Mononuclear cell (primary cell): ENCODE results near the gene CBLIF. TPM values are rescaled to one million over a fixed set of nuclear protein-coding genes. Genes with fewer than 3 reads are reported as not detected.
"Not testable (repeated sequence)": the region's sequence is repeated elsewhere in the genome, so short reads cannot be mapped to it uniquely, and the experiment has no call there.

Source experiments
- H3K27me3 ChIP-seq: 2 replicates; pipeline ENCODE4 v1.6.0; 2011; ENCODE audit warnings: low read length, control low read depth; ENCODE audit not compliant: insufficient read depth
- H3K4me1 ChIP-seq: 2 replicates; pipeline ENCODE4 v1.5.1; 2011; ENCODE audit warnings: mild to moderate bottlenecking, low read length, control low read depth; ENCODE audit not compliant: insufficient read depth
- H3K4me3 ChIP-seq: 2 replicates; pipeline ENCODE4 v1.5.1; 2011; ENCODE audit warnings: mild to moderate bottlenecking, low read length, moderate library complexity
- H3K9me3 ChIP-seq: 2 replicates; pipeline ENCODE4 v1.5.1; 2011; ENCODE audit warnings: low read depth, mild to moderate bottlenecking, control low read depth, low read length
- total RNA-seq: library from RNA; depleted of rRNA; stranded (reverse); fragments of >200 nt; gene quantifications from one replicate; pipeline ENCODE4 v1.2.3, GENCODE V29; 2012

Gene CBLIF
- total RNA-seq, 1 donor = not detected

GRCh38 chr11:59791639-59792038 lies 53.7 kb downstream of the CBLIF start:
- H3K9me3 ChIP-seq = no peaks in the 10 kb centered on the region
- no peaks in the 10 kb centered on the region for H3K27me3 ChIP-seq
- no peak overlapping the region for H3K4me3 ChIP-seq
- peaks cover 7% of the 10 kb centered on the region for H3K4me1 ChIP-seq

GRCh38 chr11:59787816-59788215 lies 57.5 kb downstream of the CBLIF start:
- Histone ChIP-seq H3K27me3 (no peaks in the 10 kb centered on the region), H3K9me3 (no peaks in the 10 kb centered on the region), H3K4me1 (peaks cover 10% of the 10 kb centered on the region), H3K4me3 (no peak overlapping the region)

- no peaks in the 10 kb centered on the region for H3K9me3 ChIP-seq
- H3K27me3 ChIP-seq = no peaks in the 10 kb centered on the region
- peaks cover 10% of the 10 kb centered on the region for H3K4me1 ChIP-seq
- H3K4me3 ChIP-seq = no peak overlapping the region
These were observed 58.1 kb downstream of the CBLIF start for GRCh38 chr11:59787255-59787588.

- Histone ChIP-seq H3K4me3 (no peak overlapping the region), H3K4me1 (peaks cover 10% of the 10 kb centered on the region), H3K27me3 (no peaks in the 10 kb centered on the region)
These were observed 59.5 kb downstream of the CBLIF start for GRCh38 chr11:59785818-59786217.

GRCh38 chr11:59784441-59784840 lies 60.9 kb downstream of the CBLIF start:
- peaks cover 10% of the 10 kb centered on the region for H3K4me1 ChIP-seq
- H3K4me3 ChIP-seq, H3K9me3 ChIP-seq, H3K27me3 ChIP-seq: not testable (repeated sequence)

More at GRCh38 chr11:59785818-59786217, 59.5 kb downstream of the CBLIF start:
- no peaks in the 10 kb centered on the region for H3K9me3 ChIP-seq

- no peaks in the 10 kb centered on the region for H3K27me3 ChIP-seq
- H3K4me3 ChIP-seq = no peak overlapping the region
- H3K9me3 ChIP-seq = no peaks in the 10 kb centered on the region
- peaks cover 10% of the 10 kb centered on the region for H3K4me1 ChIP-seq
These were observed 61.6 kb downstream of the CBLIF start for GRCh38 chr11:59783632-59784090.

GRCh38 chr11:59782080-59782479 lies 63.2 kb downstream of the CBLIF start:
- Histone ChIP-seq H3K4me1 (peaks cover 8% of the 10 kb centered on the region), H3K4me3 (no peak overlapping the region), H3K27me3 (no peaks in the 10 kb centered on the region), H3K9me3 (no peaks in the 10 kb centered on the region)

- Histone ChIP-seq H3K27me3 (no peaks in the 10 kb centered on the region), H3K4me1 (no peaks in the 10 kb centered on the region), H3K4me3 (no peak overlapping the region), H3K9me3 (no peaks in the 10 kb centered on the region)
These were observed 65.8 kb downstream of the CBLIF start for GRCh38 chr11:59779487-59779886.

Other genes starting within 250 kb of the CBLIF start
- 49.3 TPM for gene OSBP, start 229.7 kb downstream of the CBLIF start, total RNA-seq
- 38.7 TPM for gene PATL1, start 176.5 kb downstream of the CBLIF start, total RNA-seq
- not detected for gene OR10V1, start 131.7 kb downstream of the CBLIF start, total RNA-seq
- 20.9 TPM for gene STX3, start 90.1 kb downstream of the CBLIF start, total RNA-seq
- gene MRPL16, start 34.7 kb downstream of the CBLIF start, total RNA-seq = 21.8 TPM
- 0.52 TPM for gene TCN1, start 21.0 kb upstream of the CBLIF start, total RNA-seq
- not detected for gene OOSP3, start 33.3 kb upstream of the CBLIF start, total RNA-seq
- gene OOSP1, start 92.9 kb upstream of the CBLIF start, total RNA-seq = not detected
- gene OOSP4A, start 118.5 kb upstream of the CBLIF start, total RNA-seq = not detected
- gene OOSP4B, start 171.7 kb upstream of the CBLIF start, total RNA-seq = not detected
- not detected for gene OOSP2, start 194.9 kb upstream of the CBLIF start, total RNA-seq
- gene MS4A3, start 211.2 kb upstream of the CBLIF start, total RNA-seq = 0.31 TPM
- gene MS4A2, start 243.2 kb upstream of the CBLIF start, total RNA-seq = 0.63 TPM